Spleen (tissue), 7 donors: Measurements from ENCODE around the gene NF2.

Experiments used
- CTCF ChIP-seq, 11 experiments: fragments of 200-600 bp in 7 of 11; fragments of 450-650 bp in 4 of 11; sonication (generic) in 4 of 11; IDR thresholded peaks in 8 of 11; conservative IDR thresholded peaks in 3 of 11; 1 replicate in 7 of 11; 2 replicates in 4 of 11; pipeline versions ENCODE4 v1.4.0 to v1.8.0; 2016 to 2021; ENCODE audit warnings: antibody characterized with exemption in 11 of 11, inconsistent platforms in 4 of 11, mild to moderate bottlenecking in 1 of 11
- POLR2A ChIP-seq, 3 donors: fragments of 450-650 bp; IDR thresholded peaks; one replicate each; pipeline ENCODE4 v1.5.1; 2017; ENCODE audit warnings: antibody characterized with exemption in 3 of 3, mild to moderate bottlenecking in 1 of 3
- POLR2AphosphoS5 ChIP-seq, 3 donors: sonication (generic); formaldehyde crosslinking; IDR thresholded peaks; one replicate each; pipeline ENCODE4 v1.5.1; 2017; ENCODE audit warnings: antibody characterized with exemption in 3 of 3
- donor health status: DM: no; HTN: no; CAD: no; lungs with moderate emphysema.
- donor health status: DM: no; HTN: no; CAD: no.
- donor health status: DM: no; HTN: no; CAD: no.

DNA sequence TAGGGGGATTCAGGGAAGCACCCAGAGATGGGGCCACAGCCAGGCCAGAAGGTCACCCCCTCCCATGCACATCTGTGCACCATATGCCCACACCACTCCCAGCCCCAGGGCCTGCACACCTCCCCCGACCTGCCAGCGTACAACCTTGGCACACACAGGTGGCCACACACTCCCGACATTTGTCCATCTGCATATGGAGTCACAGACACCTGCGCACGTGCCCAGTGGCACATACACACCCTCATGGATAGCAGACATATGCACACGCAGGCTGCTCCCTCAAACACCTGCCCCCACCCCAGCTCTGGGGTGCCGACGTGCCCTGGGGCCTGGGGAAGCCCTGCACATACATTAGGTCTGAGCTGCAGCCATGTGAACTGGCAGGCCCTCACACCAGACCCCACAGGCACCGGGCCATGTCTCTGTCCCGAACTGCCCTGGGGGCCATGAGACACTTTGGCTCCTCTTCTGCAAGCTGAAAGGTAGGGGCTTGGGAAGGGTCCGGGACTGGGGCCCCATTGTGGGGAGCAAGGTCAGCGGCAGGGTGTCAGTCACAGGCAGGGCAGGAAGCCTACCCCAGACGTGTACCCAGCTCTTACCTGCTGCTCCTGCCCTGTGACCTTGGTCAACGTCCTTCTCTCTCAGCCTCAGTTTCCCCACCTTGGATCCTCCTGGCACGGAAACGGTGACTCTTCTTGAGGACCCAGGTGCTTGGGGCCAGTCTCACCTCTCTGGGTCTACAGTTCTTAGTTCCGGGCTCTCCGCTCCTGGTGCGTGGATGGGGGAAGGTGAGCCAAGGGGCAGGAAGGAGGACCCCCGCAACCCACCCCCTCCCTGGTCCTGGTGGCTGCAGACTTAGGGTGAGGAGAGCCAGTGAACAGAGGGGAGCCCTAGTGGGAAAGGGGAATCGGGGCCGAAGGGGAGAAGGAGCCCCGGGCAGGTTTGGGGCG, 115.8 kb downstream of the NF2 start:
- TF ChIP-seq POLR2A (IDR thresholded peaks at IDR 0.05) (no peak), CTCF (IDR thresholded peaks at IDR 0.05 in 8 of 11, conservative IDR thresholded peaks at IDR 0.05 in 3 of 11) (no peak), POLR2AphosphoS5 (IDR thresholded peaks at IDR 0.05) (no peak)
